Middle frontal gyrus (tissue), 1 donor: Measurements from ENCODE around the gene APP.

Experiments used
- DNase-seq: peaks from one replicate; pipeline ENCODE4 v3.0.0-alpha.2; 2015; ENCODE audit warnings: low spot score; ENCODE audit errors: extremely low spot score

APP gene

DNA sequence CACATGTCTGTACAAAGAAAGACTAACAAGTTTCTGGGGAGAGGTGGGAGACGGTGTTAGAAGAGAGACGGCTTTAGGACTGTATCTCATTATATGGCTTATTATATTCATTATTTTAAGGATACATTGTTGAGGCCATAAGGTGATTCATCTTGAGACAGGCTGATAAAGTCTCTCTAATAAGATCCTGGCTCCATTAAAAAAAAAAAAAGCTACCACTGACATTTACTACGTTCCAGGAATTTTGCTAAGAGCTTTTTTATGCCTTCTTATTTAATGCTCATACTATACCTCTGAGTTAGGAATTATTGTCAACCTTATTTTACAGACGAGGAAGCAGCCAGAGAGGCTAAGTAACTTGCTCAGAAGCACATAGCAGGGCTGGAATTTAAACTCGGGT is 262.1 kb downstream of the APP start:
- DNase-seq = no peak

GRCh38 chr21:25907573-25908275 is 262.8 kb downstream of the APP start:
- DNase-seq = no peak

GRCh38 chr21:25906587-25906986 is 264.0 kb downstream of the APP start:
- DNase-seq = no peak

DNA sequence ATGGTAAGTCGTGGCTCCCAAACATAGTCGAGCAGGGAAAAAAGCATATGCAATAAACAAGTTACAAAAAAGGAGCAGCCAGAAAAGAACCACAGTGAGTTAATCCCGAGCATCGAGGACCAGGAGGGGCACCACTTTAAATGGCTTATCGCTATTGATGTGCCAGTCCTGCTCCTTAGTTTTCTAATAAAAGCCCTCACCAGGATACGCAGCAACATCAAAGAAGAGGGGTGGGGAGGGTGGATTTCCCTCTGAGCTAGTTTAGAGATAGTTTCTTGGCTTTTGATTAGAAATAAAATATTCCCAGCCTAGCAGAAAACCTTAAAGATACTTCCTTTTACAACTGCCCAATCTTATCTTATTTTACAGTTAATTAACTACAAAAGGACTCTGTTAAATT is 265.4 kb downstream of the APP start:
- DNase-seq = no peak

- peak; percentile 48 for DNase-seq
Observed at GRCh38 chr21:25904044-25904695, 266.4 kb downstream of the APP start.

GRCh38 chr21:25903607-25904006 is 267.0 kb downstream of the APP start:
- no peak for DNase-seq

DNA sequence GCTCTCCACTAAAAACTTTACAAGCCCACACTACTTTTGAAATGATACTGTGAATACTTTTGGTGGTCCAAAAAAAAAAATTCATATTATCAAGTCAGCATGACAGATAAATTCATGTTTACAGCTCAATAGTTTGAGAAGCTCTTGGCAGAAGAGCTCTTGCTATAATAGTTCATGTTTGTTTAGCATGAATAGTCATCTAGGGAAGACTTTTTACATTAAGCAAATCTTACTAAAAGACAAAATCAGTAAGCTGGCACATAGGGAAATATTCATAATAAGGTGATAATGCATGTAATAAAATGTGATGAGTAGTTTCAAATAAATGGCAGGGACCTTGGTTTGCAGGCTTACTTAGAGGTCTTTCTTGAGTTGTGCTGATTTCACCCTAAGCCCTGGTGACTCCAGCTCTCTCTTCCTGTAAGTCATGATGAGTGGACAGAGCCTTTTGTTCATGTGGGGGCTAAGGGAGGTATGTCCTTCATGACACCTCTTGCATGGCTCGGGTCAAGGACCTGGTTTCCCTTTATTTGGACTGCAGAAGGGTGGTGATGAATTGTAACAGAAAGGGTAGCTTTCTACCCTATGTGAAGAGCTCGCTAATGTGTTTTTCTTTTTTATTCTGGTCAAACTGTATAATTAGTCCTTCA is 269.1 kb downstream of the APP start:
- no peak for DNase-seq

DNA sequence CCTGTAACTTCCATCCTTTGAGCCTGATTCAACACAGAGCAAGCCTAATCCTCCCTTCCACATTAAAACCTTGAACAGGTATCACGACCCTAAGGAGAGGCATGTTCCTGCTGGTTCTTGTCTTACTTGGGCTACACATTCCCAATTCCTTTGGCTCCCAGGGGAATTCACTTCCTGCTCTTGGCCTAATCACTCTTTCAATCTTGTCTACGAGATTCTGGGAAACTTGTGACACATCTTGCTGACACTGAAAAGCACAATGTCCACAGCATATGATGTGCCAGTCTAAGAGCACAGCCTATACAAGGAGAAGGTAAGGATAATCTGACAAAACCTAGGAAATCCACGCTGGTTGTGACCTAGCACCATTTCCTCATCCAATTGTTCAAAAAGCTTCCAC is 271.9 kb downstream of the APP start:
- no peak for DNase-seq

DNA sequence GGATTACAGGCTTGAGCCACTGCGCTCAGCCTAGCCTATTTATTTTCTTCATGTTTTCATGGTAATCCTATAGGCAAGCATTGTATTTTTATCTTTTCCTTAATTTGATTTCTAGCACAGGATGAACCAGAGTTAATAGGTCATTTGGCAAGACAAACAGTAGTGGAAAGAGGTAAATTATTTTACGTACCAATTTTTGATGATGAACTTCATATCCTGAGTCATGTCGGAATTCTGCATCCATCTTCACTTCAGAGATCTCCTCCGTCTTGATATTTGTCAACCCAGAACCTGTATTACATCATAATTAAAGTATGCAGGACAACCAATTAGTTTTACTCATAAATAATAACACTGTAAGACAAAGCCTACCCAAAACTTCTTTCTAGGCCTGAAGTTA is 273.2 kb downstream of the APP start:
- DNase-seq = no peak

DNA sequence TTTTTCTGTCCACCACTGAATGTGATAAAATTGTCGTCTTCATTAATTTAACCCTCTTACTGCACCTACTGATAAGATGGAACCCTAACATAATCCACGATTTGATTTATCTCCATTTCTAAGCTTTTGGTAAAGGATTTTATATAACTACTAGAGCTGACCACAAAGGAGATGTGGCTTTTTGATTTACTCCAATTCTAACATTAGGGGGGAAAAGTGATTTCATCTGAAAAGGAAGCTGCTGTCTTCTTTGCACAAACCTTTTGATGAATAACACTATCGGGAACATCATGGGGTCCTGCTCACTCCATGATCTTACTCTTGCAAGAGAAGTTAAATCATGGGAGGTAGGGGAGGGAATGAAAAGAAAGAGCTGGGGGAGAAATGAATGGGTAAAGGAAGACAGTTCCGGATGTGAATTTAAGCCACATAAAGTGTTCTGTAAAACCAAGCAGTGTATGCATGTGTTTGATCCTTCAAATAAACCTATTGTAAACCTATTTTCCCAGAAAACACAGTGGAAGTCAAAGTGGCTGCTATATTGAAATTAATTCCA is 274.0 kb downstream of the APP start:
- no peak for DNase-seq

- DNase-seq = no peak
Observed at GRCh38 chr21:25895565-25896205, 274.9 kb downstream of the APP start.

DNA sequence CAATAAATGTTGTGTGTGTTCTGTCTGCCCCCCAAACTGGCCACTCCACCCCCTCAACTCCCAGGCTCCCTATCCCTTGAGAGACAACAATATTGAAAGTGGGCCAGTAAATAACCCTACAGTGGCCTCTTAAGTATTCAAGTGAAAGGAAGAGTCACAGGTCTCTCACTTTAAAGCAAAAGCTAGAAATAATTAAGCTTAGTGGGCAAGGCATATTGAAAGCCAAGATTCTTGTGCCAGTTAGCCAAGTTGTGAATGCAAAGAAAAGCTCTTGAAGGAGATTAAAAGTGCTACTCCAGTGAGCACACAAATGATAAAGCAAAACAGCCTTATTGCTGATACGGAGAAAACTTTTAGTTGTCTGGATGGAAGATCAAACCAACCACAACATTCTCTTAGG is 277.4 kb downstream of the APP start:
- no peak for DNase-seq

DNA sequence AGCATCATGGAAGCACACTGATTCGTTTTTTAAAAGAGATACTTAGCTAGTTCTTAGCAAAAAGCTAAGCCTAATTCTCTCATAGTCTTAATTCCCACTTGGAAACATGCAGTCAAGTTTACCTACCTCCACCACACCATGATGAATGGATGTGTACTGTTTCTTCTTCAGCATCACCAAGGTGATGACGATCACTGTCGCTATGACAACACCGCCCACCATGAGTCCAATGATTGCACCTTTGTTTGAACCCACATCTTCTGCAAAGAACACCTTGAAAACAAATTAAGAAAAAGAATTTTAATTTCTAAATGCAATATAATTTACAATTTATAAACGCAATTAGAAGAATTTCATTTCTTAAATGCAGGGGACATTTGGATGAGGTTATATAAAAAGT is 279.0 kb downstream of the APP start:
- DNase-seq = no peak

- no peak for DNase-seq
Observed at GRCh38 chr21:25890001-25890400, 280.6 kb downstream of the APP start.

- no peak for DNase-seq
Observed at GRCh38 chr21:25888711-25889110, 281.9 kb downstream of the APP start.

DNA sequence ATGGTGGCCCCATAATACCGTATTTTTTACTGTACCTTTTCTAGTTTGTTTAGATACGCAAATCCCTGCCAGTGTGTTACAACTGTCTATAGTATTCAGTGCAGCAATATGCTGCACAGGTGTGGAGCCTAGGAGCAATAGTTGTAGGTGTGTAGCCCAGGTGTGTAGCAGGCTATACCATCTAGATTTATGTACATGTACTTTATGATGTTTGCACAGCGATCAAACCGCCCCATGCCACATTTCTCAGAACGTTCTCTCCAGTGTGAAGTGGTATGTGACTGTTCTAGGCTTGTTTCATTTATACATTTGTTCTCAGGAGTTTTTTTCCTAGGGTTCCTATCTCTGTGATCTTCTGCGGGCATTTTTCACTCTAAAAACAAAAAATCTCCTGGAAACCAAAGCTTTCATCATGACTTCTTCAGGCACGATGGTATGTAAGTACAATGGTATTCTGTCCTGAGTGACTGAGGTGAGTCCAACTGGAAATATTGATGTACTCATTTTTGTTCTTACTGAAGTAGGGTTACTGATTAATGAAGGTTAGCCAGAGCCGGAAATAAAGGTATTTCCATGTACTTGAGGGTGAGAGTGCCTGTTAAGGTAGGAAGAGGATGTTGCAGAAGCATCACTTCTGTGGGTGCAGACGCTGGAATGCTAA is 282.8 kb downstream of the APP start:
- no peak for DNase-seq

DNA sequence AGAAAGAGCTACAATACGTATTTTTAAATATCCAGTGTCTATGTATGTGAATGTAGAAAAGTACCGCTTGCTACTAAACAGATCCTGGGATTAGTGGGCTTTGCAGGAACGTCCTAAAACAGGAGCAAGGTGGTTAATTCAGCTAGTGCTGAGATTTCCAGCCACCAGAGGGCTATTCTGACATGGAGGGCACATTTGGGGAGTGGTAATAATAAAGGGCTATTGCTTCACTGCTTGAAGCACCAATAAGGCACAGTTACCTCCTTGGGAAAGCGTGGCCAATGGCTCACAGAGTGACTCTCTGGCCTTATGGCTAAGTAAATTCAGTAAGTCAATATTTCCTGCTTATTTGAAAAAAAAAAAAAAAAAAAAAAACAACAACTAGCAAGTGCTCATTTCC is 283.4 kb downstream of the APP start:
- DNase-seq = no peak

DNA sequence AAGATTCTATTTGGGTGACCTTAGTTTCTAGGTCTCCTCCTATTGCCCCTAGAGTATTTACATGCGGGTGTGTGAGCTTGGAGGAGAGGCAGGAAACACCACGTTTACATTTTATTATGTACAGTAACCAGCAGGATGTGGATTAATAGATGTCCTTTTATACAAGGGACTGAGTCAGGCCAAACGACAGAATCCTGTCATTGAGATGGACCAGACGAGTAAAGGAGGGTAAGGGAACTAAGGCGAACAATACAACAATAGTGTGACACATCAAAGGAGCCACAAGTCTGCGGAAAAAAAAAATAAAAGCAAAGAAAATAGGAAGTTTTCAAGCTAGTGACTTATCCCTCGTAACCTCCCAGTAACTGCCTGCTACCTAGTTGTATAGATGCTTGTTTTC is 284.7 kb downstream of the APP start:
- DNase-seq = no peak

DNA sequence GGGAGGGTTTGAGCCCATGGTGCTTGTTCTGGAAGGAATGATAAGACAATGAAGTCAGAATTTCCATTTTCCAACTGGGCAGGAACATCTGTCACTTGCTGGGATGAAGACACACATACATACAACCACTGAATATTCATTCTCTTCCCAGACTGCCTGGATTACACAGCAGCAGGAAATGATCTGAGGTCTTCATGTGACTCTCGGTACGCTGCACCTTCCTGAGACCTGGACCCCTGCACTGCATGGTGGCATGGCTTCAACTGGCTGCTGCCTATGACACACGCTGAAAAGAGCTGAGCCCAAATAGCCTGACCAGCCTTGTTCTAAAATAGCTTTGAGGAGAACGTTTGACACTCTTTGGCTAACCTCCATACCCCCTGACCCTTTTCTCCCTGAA is 285.2 kb downstream of the APP start:
- DNase-seq = no peak

DNA sequence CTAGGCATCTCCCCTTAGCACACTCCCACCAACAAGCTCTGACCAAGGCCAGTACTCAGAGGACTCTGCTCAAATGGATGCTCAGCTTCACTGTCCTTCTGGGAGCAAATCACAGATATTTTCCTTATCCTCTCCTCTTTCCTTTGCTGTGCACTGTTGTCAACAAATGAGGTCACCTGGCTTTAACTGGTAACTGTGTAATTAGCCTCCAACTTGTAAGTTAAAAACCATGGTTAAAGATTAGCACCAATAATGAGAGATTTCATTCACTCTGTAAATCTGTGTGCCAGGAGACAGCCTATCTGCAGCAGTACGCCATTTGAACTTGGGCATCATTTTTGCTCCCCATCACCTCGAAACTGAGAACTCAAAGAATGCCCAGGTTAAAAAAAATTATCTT is 286.3 kb downstream of the APP start:
- no peak for DNase-seq
